Stimulated activated CD8-positive, alpha-beta memory T cell treated with anti-CD3 and anti-CD28 coated beads, Interleukin-15, amount 100 ng/mL, for 4 hours (primary cell): Measurements from ENCODE around the gene THRAP3.
A peak's percentile ranks its signal among the peaks of the same experiment; 100 is the strongest.

Experiments
- DNase-seq, 2 donors: peaks; one replicate each; pipeline ENCODE4 v3.0.0-alpha.2; 2020; ENCODE audit warnings: low read depth in 2 of 2

Gene THRAP3

DNA sequence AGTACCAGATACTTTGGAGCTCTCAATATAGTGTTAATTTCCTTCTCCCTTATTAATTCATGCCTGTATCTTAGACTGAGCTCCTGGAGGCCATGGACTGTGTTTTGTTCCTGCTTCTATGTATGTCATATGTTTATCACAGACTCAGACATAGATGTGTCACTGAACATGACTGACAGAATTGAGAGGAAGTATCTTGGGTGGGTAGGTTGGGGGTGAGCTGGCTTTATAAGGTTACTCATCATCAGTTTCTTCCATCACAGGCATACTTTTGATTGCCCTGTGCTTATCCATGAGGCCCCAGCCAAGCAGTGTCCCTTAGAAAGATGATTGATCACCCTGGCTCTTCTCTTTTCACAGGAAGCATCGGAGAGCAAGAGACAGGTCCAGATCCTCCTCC lies 76.3 kb downstream of the THRAP3 start:
- no peak for DNase-seq

DNA sequence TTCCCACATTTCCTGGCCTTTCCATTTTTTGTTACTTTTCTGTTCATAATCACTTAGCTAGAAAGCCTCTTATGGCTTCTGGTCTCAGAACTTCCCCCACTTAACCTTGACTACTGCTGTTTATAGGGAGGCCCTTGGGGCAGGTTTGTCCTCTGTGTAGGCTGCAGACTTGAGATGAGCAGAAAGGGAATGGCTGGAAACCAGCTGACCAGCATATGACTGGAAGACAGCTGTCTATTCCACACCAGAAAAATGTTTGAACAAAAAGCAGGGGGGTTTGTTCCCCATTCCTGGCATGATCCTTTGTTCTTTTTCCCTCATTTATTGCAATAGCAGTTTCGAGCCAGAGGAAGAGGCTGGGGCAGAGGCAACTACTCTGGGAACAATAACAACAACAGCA lies 77.0 kb downstream of the THRAP3 start:
- no peak for DNase-seq

DNA sequence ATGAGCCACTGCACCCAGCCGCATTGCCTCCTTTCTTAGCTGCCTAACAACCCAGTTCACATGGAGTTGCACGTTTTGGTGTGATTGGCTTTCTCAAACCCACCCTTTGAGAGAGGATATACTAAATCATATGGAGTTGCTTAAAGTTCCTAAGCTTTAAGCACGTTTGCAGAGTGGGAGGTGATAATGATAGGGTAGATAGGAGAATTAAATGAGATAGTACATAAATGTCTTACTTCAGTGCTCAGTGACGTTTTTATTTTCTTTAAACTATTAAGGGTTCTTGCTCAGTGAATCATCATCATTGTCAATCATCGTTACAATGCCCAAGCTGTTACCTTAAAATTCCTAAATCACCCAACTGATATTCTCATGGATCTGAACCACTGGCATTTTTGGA lies 79.0 kb downstream of the THRAP3 start:
- no peak for DNase-seq

DNA sequence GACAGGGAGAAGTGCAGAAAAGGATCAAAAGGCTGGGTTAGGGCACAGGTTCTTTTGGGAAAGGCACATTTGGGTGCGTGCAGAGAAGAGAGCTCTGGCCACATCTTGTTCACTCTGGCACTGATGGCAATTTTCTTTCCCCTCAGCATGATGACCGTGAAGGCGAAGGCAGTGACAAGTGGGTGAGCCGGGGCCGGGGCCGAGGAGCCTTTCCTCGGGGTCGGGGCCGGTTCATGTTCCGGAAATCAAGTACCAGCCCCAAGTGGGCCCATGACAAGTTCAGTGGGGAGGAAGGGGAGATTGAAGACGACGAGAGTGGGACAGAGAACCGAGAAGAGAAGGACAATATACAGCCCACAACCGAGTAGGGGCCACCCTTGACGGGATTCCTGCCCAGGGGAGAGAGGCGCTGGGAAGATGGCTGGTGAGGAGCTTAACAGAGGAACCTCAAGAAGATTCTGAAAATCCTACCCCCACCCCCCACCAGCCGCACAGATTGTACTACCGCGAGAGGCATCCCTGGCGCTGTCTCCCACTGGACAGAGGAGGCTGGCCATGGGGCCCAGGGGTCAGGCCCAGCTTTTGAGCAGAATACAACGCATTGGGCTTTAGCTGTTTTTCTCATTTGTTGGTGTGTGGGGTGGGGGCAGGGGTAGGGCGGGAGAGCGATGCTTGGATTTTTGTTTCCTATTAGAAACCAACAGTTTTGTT lies 79.6 kb downstream of the THRAP3 start:
- DNase-seq: no peak

DNA sequence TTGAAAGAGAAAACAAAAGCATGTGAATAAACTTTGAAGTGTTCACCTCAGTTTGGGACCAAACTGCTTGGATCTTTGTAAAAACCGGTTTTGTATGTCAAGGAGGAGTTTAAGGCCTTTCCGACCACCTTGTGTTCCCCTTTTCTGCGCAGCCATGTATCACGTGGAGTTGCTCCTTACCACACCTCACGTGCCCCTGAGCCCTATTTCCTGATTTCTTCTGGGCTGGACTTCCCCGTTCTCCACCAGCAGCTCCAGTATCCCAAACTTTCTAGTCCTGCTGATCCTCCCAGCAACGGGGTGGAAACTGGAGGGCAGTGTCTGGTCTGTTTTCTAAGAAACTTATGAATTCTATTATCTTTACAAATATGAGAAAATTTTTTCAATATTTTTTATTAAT lies 80.3 kb downstream of the THRAP3 start:
- DNase-seq: no peak

DNA sequence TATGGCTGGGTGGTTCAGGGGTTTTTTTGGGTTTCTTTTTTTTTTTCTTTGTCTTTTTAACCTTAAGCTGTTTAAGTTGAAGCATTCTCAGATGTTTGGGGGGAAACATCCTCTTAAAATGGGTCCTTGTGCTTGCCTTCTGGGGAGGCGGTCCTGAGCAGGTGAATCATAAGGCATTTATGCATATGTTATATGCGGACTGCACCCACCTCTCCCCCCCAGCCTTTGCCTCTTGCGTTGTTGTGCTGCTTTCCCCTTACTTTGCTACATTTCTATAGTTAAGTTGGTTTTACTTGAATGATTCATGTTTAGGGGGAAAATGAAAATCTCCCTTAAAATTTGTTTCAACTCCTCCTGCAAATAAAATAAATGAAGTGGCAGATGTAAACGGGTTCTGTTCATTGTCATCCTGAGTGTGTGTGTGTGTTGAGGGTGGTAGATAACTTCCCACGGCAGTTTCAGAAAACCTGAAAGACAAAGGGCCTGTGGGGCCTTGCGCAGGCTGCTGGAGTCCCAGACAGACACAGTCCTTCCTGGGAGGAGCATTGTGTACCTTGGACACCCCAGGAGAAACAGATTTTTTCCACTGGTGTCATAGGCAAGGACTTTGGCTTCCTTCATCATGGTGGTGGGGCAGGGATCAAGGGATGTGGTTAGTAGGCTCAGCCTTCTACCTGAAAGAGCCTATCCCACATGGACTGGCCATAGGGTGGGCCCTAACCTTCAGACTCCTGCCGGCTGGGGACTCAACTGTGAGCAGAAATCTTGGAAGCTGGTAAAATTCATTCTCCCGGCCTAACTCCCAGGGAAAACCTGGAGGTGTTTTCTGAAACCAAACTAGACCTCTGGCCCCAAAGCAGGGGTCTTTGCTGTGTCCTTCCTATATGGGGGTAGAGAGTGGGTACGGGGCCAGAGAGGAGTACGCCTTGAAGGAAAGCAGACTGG lies 81.0 kb downstream of the THRAP3 start:
- DNase-seq: no peak

DNA sequence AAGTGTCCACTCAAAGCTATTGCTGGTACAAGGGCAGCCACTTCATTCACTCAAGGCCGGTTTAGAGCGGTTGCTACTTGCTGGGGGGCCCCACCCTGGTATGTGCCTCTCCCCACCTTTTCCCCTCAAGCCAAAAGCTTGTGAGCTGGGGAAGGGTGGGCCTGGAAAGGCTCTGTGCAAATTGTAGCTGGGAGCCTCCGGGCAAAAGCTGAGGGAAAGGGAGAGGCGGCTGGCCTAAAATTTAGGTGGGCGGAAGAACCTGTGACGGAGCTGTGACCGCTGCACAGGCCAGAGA lies 81.6 kb downstream of the THRAP3 start:
- DNase-seq: no peak

DNA sequence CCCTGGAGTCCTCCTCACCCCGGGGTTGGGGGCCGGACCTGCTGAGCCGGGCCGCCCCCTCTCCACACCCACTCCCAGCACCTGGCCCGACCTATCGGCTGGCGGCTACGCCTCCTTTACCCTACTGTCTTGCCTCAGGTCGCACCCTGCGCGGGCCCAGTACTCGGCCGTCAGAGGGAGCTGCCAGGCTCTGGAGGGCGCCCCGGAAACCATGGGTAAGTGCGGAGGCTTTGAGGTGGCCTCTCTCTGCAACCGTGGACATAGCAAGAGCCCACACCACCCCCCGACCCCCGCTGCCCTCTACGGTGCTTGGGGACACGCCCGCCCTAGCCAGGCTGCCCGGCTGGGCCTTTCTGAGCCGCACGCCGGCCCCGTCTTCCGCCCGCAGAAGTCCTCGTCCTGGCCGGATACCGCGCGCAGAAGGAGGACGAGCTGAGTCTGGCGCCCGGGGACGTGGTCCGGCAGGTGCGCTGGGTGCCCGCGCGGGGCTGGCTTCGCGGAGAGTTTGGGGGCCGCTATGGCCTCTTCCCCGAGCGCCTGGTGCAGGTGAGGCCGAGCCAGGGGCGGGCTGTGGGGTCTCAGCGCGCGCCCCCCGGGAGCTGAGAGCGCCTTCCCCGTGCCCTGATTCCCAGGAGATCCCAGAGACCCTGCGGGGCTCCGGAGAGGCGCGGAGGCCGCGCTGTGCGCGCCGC lies 82.1 kb downstream of the THRAP3 start, which contains the start of gene SH3D21:
Gene SH3D21, plus strand, starts transcription at position 159 of the 692 bp plus-strand sequence. Its CDS starts 53 bp downstream, at position 212.
- no peak for DNase-seq

DNA sequence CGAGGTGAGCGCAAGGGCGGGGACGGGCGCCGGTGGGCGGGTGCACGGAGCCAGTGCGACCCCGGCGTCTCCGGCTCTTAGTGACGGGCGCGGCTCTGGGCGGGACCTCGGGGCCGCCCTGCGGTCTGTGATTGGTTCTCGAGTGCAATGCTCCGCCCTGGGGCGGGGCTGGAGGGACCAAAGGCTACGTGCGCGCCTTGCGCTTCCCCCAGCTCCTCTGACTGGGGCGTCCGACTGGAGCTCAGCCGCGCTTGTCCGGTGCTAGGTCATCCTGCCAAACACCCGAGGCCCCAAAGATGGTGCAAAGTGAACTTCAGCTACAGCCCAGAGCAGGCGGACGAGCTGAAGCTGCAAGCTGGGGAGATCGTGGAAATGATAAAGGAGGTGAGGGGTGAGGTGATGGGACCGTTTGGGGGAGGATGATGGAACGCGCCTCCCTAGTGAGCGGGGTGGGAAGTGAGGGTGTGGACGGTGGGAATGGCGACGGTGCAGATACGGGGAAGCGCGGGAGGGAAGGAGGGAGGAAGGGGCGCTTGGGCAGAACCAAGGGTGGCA lies 82.7 kb downstream of the THRAP3 start:
- DNase-seq: peak; percentile 81

DNA sequence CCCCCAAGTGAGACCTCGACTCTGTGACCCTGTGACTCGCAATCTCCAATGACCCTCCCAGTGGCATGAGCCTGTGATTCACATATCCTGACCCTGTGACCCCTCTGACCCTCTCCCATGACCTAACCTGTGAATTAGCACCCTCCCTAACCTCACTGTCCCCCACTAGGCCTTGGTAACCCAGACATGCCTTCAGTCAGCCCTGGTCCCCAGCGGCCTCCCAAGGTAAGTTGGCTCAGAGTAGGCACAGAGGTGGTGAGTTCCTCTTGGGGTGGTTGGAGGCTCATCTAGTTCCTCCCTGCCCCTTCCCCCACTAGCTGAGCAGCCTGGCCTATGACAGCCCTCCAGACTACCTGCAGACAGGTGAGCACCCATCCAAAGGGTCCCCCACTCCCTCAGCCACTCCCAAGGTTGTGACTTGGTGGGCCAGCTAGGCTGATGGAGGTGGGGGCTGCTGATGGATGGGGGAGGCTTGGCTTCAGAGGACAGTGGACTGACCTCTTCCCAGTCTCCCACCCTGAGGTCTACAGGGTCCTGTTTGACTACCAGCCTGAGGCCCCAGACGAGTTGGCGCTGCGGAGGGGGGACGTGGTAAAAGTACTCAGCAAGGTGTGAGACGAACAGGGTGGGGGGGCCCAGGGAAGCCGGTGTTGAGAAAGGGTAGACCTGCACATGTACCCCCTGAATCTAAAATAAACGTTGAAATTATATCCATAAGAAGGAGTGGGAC lies 83.5 kb downstream of the THRAP3 start:
- no peak for DNase-seq

DNA sequence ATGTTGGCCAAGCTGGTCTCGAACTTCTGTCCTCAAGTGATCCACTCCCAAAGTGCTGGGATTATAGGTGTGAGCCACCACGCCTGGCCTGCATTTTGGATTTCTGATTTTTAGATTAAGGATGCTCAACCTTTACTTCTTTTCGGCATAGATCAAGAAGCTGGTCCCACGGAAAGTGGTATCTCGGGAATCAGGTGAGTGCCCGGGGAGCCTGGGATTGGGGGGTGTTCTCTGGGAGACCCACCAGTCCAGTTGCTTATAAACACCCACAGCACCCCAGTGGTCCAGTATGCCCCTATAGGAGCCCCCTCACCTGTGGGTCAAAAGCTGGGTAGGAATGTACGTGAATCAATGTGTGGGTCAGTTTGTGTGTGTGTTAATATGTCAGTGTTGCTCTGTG lies 85.2 kb downstream of the THRAP3 start:
- DNase-seq: no peak

DNA sequence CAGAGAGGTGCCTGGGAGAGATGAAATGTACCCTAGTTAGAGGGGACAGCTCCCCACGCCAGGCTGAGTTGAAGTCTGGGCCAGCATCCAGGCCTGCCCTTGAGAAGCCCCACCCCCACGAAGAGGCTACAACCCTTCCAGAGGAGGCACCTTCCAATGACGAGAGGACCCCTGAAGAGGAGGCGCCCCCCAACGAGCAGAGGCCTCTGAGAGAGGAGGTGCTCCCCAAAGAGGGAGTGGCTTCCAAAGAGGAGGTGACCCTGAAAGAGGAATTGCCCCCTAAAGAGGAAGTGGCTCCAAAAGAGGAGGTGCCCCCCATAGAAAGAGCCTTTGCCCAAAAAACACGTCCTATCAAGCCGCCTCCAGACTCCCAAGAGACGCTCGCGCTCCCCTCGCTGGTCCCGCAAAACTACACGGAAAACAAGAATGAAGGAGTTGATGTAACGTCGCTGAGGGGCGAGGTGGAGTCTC lies 96.1 kb downstream of the THRAP3 start:
- no peak for DNase-seq

DNA sequence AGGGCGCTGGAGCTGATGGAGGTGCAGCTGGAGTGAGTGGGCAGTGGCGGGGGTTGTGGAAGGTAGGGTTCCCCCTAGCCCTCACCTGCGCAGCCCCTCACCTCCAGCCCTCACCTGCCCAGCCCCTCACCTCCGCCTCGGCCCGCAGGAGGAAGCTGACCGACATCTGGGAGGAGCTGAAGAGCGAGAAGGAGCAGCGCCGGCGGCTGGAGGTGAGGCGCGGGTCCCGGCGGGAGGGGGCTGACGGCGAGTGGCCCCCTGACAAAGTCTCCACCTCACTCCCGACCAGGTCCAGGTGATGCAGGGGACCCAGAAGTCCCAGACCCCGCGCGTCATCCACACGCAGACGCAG lies 96.5 kb downstream of the THRAP3 start:
- no peak for DNase-seq

DNA sequence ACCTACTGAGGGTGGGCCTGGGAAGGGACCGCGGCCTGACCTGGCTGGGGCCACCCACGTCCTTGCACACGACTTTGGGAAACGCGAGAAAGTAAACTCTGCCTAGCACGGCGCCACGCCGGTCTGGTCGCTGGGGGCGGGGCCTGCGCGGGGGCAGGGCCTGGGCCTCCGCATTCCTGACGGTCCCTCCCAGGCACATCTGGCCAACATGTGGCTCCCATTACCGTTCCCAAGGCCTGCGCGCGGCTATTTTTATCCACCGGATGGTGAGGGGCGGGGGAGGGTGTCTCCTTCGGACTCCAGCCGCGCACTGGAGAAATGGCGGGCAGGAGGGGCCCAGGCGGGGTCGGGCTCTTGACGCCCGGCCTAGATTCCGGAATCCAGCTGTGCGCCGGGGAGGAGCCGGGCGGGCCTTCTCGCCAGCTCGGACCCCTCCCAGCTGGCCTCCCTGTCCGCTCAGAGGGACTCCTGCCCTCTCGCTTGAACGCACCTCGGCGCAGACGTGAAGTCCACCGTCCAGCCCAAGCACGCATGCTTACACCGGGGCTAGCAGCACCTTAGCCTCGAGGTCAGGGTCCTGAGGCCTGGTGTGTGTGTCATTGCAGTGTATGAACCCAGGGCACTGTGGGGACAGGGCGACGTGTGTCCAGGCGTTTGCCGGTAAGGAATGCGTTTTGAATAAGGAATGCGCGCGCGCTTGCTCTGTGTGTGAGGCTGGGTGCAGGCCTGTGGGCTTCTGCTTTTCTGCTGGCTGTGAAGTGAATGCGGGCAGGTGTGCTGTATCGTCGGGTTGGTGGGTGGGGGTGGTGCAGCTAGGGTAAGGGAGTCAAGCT lies 97.1 kb downstream of the THRAP3 start:
- DNase-seq: no peak

DNA sequence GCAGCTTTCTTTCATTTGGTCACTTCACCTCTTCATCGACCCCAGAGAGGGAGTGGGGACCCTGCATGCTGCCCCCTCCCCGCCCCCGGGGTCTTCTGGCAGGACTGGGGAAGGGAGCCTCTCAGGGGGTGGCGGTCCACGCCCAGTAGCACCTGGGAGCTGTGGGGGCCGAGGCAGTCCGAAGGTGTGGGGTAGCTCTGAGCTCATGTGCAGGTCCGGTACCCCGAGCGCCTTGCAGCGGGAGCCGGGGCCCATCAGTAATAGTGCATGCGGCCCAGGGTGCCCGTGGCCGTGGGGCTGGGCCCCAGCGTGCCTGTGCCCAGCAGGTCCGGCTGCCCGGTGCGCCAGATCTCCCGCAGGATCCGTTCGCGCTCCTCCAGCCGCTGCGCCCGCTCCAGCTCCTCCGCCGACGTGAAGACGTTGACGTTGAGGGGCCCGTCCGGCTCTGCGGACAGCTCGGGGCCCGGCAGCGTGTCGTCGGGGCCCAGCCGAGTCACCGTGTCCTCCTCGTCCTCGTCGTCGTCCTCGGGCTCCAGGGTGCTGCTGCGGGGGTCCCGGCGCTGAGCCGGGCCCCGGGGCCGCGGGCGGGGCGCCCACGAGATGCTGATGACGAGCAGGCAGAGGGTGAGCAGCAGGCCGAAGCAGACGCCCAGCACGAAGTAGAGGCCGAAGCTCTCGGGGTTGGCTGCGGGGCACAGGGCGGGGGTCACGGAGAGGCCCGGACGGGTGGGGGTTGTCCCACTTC lies 98.0 kb downstream of the THRAP3 start:
- no peak for DNase-seq

DNA sequence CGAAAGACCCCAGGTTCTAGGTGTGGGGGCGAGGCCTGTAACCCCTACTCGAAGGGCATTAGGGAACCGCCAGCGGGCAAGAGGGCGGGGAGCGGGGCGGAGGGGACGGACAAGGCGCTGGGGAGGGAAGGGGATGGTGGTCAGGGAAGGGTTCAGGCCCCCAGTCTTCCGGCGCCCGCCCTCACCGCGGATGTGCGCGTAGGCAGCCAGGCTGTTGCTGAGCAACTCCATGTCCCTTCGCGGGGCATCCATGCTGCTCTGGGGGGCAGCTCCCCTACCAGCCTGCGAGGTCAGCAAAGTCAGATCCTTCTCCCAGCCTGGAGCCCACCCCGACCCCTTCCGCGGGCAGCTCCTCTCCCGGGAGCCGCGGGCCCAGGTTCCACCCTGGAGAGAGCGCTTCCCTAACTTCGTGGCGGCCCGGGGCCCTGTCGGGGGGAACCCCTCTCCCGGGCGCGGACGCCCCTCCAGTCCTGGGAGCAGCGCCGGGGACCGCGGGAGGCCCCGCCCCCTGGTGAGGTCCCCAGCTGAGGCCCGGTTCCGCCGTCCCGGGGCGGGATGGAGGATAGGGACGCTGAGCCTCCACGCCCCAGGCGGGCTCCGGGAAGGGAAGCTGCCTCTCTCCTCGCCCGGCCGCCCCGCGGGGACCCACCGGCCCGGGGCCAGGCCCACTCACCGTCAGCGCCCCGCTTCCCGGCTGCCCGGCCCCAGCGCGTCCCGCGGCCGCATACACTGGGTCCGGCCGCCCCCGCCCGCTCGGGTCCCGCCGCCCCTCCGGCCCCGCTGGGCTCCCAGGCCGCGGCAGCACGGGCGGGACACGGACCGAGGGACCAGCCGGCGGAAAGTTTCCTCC lies 98.8 kb downstream of the THRAP3 start:
- DNase-seq: no peak

DNA sequence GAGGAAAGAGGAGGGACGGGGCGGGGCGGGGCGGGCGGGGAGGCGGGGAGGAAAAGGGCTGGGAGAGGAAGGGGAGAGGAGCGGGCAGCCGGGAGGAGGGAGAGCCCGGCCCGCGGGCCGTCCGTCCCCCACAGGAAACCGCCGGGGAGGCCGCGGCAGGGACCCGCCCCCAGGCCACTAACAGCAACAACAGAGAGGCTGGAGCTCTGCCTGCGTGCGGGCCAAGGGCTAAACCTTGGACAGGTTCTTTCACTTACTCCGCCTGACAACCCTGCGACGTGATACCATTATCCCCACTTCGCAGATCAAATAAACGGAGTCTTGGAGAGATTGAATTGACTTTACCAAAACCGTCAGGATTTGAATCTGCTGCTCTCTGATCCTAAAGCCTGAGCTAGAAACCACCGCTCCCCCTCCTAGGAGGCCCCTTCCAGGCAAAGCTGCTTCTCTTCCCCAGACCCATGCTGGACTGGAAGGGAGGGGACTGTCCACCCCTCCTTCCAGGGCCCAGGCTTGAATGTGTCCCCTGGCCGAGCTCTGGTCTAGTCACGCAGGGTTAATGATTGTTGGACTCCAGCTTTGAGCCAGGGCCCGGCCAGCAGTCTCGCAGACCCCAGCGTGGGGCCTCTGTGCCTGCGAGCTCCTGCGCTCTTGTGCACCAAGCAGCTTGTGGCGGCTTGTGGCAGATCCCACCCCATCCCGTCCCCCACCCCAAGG lies 99.6 kb downstream of the THRAP3 start, which contains the start of gene EVA1B:
Gene EVA1B, minus strand, starts transcription at position 10 of the 717 bp plus-strand sequence. CDS start 608 bp downstream, outside the sequence.
- DNase-seq: no peak

DNA sequence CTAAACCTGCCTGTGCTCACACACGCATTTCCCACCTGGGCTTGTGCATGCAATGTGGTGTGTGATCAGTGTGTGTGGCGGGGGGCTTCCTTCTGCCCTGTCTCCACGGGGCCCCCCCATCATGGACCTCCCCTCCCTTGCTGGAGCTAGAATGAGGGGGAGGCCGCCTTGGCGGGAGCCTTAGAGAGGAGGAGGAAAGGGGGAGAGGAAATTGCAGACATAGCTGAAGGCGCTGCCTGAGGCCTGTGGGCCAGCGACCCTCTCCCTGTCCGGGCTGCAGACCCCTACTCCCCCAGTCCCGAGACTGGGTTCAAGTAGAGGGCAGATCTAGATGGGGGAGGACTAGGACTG lies 100.1 kb downstream of the THRAP3 start:
- no peak for DNase-seq
